Hematopoietic multipotent progenitor cell treated with erythropoietin and hydrocortisone succinate and interleukin-3 and kit ligand, for 15 days (in vitro differentiated cells): ENCODE data around the gene GOLIM4.
"Not testable (repeated sequence)": the region's sequence is repeated elsewhere in the genome, so short reads cannot be mapped to it uniquely, and the experiment has no call there.

ENCODE experiments used
- DNase-seq: peaks from one replicate; pipeline ENCODE4 v3.0.0-alpha.2; 2015; ENCODE audit warnings: low spot score

GOLIM4 gene, protein sequence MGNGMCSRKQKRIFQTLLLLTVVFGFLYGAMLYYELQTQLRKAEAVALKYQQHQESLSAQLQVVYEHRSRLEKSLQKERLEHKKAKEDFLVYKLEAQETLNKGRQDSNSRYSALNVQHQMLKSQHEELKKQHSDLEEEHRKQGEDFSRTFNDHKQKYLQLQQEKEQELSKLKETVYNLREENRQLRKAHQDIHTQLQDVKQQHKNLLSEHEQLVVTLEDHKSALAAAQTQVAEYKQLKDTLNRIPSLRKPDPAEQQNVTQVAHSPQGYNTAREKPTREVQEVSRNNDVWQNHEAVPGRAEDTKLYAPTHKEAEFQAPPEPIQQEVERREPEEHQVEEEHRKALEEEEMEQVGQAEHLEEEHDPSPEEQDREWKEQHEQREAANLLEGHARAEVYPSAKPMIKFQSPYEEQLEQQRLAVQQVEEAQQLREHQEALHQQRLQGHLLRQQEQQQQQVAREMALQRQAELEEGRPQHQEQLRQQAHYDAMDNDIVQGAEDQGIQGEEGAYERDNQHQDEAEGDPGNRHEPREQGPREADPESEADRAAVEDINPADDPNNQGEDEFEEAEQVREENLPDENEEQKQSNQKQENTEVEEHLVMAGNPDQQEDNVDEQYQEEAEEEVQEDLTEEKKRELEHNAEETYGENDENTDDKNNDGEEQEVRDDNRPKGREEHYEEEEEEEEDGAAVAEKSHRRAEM

DNA sequence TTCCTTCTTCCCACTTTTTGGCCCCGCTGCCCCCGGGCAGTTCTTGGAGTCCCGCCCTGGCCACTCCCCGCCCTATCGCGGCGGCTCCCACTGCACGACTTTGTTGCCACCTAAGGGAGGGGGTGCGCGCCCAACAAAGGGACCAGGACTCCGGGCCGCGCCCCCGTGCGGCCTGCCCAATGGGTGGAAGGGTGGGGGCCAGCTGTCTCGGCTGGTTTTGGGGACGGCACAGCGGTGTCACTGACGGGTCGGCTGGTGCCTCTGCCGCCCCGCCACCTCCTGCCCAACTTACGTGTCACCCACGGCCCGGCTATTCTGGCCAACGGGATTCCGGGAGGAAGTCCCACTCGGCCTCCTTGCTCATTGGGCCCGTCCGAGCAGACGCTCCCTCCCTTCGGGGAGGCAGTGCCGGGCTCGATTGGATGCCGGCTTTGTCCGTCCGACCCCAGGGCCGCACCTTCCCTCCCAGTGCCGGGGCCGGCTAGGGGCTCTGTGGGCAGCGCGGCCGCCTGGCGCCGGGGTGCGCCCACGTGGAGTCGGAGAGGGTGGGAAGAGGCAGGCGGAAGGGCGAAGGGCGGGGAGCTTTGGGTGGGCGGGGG is at the start of gene GOLIM4:
TSS of gene GOLIM4 (minus strand) at position 314 of the 599 bp plus-strand sequence. CDS start 639 bp downstream, outside the sequence.
- DNase-seq = peak; percentile 65

DNA sequence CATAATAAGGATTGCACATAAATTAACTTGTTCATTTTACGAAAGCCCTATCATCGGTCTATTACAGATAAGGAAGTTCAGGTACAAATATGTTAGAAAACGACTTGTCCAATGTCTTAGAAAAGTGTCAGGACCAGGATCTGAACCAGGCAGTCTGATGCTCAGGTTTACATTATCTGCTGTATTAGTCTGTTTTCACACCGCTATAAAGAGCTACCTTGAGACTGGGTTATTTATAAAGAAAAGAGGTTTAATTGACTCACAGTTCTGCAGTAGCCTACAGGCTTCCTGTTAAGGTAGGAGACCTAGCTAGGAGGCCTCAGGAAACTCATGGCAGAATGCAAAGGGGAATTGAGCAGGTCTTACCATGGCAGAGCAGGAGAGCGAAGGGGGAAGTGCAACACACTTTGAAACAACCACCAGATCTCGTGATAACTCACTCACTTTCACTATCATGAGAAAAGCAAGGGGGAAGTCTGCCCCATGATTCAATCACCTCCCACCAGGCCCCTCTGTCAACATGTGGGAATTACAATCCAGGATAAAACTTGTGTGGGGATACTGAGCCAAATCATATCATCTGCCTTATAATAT is 45.8 kb upstream of the GOLIM4 start:
- no peak for DNase-seq

DNA sequence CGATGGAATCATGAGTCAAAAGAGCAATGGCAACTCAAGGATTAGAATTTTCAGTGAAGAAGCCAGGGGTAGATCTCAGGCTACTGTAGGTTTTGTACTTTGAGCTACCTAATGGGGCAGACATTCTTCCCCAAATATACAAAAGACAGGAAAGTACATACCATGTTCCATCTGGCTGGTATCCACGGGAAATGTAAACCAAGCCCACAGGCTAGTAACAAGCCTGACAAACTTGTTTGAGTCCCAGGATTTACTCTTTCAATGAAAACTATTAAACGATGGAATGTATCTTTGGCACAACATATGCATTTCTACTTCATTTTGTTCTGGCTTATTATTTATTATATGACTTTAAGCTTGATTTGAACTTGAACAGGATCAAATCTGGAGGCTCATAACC is 44.2 kb upstream of the GOLIM4 start:
- DNase-seq = no peak

DNA sequence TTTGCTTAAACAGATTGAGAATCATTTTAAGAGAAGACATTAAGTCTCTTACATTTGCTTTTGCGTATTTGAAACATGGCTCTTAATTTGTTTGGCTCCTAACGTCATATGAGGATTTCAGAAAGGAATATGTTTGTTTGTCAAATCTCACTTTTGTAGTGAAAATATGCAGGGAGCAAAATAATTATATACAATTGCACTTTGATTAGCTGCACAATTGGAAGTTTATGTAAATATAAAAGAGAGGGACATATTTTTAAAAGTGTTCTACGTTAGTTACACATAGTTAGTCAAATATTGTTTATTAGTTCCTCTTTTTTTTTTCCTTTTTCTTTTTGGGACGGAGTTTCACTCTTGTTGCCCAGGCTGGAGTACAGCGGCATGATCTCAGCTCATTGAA is 42.7 kb upstream of the GOLIM4 start:
- DNase-seq = no peak

DNA sequence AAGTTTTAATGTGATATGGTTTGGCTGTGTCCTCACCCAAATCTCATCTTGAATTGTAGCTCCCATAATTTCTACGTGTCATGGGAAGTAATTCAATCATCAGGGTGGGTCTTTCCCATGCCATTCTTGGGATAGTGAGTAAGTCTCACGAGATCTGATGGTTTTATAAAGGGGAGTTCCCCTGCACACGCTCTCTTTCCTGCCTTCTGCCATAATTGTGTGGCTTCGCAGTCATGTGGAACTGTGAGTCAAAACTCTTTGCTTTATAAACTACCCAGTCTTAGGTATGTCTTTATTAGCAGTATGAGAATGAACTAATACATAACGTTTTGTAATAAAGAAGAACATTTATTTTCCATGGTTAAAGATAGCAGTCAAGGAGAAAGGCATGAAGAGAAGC is 39.2 kb upstream of the GOLIM4 start:
- DNase-seq = no peak

DNA sequence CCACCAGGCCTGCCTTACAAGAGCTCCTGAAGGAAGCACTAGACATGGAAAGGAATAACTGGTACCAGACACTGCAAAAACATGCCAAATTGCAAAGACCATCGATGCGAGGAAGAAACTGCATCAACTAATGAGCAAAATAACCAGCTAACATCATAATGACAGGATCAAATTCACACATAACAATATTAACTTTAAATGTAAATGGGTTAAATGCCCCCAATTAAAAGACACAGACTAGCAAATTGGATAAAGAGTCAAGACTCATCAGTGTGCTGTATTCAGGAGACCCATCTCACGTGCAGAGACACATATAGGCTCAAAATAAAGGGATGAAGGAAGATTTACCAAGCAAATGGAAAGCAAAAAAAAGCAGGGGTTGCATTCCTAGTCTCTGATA is 34.5 kb upstream of the GOLIM4 start:
- not testable (repeated sequence) for DNase-seq

DNA sequence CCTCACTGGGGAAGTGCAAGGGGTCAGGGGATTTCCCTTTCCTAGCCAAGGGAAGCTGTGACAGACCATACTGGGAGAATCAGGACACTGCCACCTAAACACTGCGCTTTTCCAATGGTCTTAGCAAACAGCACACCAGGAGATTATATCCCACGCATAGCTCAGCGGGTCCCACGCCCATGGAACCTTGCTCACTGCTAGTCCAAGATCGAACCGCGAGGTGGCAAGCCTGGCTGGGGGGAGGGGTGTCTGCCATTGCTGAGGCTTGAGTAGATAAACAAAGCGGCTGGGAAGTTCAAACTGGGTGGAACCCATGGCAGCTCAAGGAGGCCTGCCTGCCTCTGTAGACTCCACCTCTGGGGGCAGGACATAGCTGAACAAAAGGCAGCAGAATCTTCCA is 32.7 kb upstream of the GOLIM4 start:
- DNase-seq = not testable (repeated sequence)

DNA sequence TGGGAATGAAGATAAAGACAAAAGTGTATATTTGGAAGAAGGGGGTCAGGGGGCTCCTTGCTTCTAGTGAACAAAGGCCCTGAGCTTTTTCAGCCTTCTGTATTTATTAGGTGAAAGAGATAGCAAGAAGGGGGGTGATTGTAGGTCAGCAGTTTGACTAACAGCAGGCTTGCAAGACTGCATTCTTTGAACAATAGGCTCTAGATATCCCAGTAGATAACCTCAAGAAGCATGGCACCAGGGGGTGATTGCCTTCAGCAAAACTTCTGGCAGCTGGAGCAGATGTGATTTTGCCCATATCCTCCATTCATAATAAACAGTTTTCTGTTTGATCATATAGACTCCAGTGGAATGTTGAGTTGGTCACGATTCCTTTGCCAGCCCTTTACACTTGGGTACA is 31.7 kb upstream of the GOLIM4 start:
- DNase-seq = no peak

DNA sequence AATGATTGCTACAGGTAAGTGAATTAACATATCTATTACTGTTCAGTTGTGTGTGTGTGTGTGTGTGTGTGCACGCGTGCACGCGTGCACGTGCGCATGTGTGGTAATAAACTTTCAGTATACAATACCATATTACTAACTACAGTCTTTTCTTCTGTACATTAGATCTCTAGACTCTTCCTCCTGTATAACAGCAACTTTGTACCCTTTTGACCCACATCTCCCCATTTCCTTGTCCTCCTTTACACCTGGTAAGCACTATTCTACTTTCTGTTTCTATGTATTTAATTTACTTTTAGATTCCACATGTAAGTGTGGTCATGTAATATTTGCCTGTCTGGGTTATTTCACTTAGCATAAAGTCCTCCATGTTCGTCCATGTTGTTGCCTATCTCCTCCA is 29.1 kb upstream of the GOLIM4 start:
- no peak for DNase-seq

DNA sequence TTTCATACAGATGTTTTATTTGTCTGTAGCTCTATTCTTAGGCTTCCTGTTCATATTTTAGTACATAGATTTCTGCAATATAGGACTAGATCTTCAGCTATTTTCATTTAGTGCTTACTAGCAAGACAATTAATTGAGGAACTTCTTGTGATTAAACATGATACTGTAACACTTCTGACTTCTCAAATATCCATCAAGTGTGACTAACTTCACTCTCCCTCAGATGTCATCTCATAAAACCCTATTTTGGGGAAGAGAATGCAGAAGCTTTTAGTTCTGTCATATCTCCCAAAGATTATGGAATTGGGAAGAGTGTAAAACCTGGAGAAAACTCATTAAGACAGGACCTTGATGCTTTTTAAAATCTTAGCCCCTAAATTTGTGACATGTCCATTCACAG is 28.6 kb upstream of the GOLIM4 start:
- DNase-seq = no peak

DNA sequence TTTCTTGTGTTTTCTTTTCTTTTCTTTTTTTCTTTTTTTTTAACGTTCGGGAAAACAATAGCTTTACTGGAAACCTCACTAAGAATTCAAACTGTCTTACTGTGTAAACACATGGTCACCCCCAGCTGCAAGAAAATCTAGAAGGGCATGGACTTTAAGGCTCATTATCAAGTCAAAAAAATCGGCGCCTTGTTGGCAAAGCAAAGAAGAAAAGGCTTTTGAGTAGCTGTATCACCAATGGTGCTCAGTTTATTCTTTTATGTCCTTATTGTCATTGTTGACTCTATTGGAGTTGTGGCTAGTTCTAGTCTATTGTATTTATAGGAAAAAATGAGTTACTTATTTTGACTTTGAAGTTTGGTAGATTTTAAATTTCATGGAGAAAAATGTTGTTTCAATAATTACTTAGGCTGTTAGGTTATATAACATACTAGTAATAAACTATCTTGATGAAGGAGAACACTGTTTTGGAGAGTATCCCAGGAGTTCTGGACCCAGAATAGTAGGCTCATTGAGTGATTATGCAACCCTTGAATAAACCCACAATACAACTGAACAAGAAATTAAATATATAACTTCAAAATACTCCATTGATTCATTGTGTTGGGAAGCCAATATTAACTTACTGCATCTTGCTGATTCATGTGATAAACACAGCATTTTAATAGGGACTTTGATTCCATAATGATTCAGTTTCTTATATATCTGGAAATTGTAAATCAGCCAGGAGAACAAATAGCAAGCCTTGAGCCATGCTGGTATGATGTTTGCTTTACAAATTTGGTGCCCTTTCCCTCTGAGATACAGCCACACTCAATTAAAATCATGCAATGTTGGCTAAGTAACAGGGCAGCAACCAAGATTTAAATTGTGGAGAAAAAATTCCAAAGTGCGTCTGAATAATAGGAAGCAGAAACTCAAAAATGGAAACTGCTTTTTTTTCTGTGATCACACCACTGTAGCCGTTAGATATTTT is 27.8 kb upstream of the GOLIM4 start:
- no peak for DNase-seq

DNA sequence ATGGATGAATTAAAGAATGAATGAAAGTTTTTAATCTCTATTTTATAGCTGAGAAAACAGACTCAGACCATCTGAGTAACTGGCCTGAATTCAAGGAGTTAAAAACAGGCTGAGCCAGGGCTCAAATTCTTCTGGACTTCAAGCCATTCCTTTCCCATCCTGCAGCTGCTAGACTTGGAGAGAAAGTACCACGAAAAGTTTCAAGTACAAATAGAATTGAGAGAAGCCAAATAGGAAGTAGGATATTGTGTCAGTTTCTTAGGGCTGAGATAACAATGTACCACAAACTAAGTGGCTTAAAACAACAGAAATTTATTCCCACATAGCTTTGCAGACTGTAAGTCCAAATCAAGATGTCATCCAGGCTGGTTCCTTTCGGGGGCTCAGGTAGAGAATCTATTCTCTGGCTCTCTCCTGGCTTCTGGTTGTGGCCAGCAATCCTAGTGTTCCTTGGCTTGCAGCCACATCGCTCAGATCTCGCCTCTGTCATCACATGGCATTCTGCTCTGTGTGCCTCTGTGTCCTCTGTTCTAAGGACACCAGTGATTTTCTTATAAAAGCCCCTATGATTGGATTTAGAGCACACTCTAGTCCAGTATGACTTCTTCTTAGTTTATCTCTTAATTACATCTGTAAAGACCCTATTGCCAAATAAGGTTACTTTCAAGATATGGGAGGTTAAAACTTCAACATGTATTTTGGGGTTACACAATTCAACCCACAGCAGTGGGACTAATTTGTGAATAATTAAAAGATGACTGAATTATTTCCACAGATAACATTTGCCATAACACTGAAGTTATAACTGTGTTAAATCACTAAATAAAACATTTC is 25.7 kb upstream of the GOLIM4 start:
- no peak for DNase-seq

DNA sequence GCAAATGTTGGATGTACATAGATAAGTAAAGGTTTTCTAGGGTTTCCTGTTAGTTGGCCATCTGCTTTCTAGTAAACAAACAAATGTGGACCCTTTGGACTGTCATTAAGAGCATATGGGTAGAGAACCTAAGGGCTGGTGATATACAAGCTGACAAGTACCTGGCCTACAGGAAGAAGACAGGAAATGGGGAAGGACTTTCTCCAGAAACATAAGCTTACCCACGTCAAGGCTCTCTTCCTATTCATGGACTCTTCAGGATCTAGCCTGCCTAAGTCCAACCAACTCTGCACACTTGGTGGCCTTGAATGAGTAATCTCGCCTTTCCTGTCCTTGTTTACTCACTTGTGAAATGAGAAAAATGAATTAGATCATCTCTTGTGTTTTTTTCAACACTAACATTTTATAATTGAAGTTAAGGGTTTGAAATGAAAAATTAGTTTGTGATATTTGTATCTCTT is 22.2 kb upstream of the GOLIM4 start:
- DNase-seq = no peak

DNA sequence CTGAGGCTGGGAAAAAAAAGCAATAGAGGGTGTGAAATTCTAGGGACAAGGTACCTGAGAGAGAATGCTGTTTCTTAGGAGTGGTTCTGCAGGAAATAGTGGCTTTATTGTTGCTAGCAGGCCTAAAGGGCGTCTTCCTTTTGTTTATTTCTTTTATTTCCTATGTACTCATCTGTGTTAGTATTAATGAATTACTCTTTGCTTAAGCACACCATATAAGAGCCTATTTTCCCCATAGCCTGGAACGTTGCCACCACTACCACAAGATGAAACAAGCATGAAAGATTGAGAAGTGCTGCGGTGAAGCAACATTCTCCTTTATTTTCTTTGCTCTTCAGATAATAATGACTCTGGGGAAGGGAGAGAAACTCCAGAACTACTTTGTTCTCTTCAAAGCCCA is 21.3 kb upstream of the GOLIM4 start:
- DNase-seq = no peak

DNA sequence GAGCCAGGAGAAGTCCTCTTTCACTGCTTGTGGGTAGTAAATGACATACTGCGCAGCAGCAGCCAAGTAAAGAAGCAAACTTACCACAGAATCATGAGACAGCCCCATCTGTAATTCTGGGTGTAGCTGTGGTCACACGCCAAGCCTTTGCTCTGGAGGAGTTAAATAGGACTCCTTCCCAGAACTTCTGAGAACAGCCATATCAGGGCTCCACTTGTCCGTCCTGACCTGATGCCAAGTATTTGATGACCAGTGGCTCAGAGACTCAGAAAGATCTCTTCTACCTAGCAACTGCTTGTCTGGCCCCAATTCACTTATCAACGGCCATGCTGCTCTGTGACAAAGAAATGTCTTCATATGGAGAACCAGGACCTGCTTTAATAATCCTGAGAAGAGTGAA is 20.6 kb upstream of the GOLIM4 start:
- peak; percentile 54 for DNase-seq

DNA sequence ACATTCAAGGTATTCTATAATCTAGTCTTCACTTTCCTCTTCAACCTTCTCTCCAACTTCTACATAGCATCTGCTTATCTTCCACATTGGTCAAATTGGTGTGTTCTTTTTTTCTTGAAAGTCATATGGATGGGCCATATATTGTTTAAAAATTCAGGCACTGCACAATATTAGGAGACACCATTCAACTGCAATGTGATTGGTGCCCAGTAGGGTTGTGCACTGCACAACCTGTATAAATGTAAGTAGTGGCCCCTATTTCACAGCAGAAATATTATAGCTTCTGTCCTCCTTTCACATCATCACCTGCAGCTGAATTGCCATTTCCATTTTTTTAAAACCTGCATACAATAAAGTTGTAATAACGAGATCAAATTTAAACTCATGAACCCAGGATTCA is 18.1 kb upstream of the GOLIM4 start:
- DNase-seq = no peak

DNA sequence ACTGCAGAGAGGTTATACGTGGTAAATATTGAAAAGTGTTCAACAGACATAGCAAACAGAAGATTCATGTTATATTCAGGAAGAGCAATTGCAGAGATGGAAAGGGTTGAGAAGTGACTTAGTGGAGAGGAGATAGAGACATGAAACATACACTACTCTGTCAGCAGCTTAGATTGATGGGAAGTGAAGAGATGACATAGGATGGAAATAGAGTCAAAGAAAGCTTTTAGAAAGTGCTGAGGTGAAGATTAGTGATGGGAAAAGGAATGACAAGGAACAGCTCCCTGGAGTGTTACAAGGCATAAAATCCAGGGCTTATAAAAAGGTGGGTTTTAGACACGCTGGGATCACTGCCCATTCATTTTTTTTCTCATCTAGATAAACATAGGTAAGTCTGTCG is 17.2 kb upstream of the GOLIM4 start:
- no peak for DNase-seq

DNA sequence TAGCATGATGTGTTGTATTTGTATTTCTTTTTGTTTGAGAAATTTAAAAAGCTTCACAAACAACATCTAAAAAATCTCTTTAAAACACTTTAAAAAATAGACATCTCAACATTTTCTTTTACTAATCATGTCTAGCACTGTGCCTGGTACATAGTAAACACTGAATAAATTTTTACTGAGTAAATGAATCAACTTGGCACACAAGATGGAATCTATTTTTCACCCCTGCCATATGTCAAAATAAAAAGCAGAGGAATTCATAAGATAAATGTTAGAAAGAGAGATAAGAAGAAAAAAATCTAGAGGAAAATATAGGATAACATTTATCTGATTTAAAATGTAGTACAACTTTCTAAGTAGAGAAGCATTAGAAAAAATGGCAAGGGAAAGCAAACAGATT is 8.6 kb upstream of the GOLIM4 start:
- no peak for DNase-seq

DNA sequence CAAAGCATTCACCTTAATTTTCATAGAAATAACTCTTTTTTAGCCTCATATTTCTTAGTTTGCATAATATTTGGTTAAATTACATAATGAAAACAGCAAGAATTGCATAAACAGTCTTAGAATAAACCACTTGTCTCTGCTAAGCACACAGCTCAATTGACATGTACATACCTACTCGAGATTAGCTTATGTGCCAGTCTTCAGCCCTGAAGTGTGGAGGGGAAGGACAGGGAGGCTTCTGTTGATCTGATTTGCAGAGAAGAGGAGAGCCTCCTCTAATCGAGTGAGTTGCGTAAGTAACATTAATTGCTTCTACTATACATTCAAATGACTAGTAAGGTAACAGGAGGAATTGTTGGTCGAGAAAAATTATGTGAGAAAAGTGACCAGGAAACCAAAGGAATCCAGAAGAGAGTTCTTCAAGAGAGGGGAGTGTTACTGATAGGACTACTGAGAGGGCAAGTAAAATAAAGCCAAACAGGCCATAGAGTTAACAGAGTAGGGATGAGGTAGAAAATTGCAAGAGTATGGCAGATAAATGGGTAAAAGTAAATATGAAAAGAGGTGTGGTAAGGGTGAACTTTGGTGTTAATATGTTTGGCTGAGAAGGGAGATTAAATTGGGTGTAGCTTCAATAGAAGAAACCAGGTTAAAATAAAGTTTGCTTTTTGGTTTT is 7.1 kb upstream of the GOLIM4 start:
- no peak for DNase-seq
